ENCODE measurements around the gene VPS35L. TPM values are rescaled to one million over a fixed set of nuclear protein-coding genes. Genes with fewer than 3 reads are reported as not detected.
A peak's percentile ranks its signal among the peaks of the same experiment; 100 is the strongest.

The VPS35L gene
- total and polyA plus RNA-seq, 2 experiments from 2014 or later, result 48.0 to 54.6 TPM

DNA sequence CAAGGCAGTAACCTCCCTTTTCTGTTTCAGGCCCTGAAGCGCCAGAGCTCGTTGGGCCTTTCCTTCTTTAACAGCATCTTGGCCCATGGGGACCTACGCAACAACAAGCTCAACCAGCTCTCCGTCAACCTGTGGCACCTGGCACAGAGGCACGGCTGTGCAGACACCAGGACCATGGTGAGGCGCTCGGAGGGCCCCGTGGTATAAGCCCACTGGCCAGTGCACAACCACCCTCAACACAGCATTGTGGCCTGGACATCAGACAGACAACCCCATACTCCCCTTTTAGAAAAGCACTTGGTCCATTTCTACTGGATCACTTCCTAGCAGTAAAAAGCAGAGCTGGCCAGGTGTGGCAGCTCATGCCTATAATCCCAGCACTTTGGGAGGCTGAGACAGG lies 144.0 kb downstream of the VPS35L start:
- H3K27ac Mint-ChIP-seq, result no peak overlapping the region
- H3K4me1 Mint-ChIP-seq, result no peaks in the 10 kb centered on the region
- Histone ChIP-seq H3F3A (replicated peaks; ENCODE audit: low read depth) (0 out of 2 replicates have a peak, but pooled peaks cover 10% of the 10 kb centered on the region), H3K4me2 (no peak overlapping the region), H3K27ac (ENCODE audit: low read depth) (no peak overlapping the region), H3K27me3 (ENCODE audit: insufficient read depth) (no peaks in the 10 kb centered on the region), H4K20me1 (replicated peaks; ENCODE audit: insufficient read depth) (peaks cover 20% of the 10 kb centered on the region; the same call in 1 of the 2 replicates), H2AFZ (no peak overlapping the region), H3K4me3 (no peak overlapping the region), H3K36me3 (ENCODE audit: insufficient read depth) (peaks cover 34% of the 10 kb centered on the region), H3K9me2 (ENCODE audit: insufficient read depth) (no peaks in the 10 kb centered on the region), H3K4me1 (ENCODE audit: insufficient read depth) (no peaks in the 10 kb centered on the region), H3K79me2 (replicated peaks; ENCODE audit: insufficient read depth) (peaks cover 11% of the 10 kb centered on the region)
- peaks cover 25% of the 10 kb centered on the region; the same call in 2 of the 3 replicates for H3K9me3 Mint-ChIP-seq
- no peaks in the 10 kb centered on the region for H3K27me3 Mint-ChIP-seq (ENCODE audit: insufficient read depth, low read depth, poor library complexity)
- 0 out of 2 replicates have a peak, but pooled peaks have one; percentile 19 for TF ChIP-seq POLR2AphosphoS5 (IDR thresholded peaks at IDR 0.05; ENCODE audit: low read depth)
- no peak for TF ChIP-seq STAT1 (IDR thresholded peaks at IDR 0.05; ENCODE audit: unreplicated experiment)
- TF ChIP-seq NANOG (IDR thresholded peaks at IDR 0.05; ENCODE audit: borderline replicate concordance), result no peak
- no peak overlapping the region for H3K4me3 Mint-ChIP-seq
- DNase-seq (ENCODE audit: low spot score) (no peak), ATAC-seq (no peak)
- H3K36me3 Mint-ChIP-seq (ENCODE audit: low read depth), result peaks cover 93% of the 10 kb centered on the region

DNA sequence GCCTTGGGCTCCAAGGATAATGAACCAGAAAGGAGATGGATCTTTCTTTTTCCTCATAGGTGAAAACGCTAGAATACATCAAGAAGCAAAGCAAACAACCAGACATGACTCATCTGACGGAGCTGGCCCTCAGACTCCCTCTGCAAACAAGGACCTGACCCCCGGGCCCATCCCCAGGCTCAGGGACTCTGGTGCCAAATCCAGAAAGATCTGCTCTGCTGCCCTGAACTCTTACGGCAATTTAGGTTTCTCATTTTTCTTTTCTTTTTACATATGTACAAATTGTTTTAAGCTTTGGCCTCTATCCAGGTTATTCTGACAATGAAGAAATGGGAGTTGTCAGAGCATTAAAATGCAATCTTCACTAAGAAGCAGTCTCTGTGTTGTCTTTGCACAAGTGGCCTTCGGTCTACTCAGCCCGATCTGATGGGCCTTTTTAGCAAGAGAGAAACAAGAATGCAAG lies 144.8 kb downstream of the VPS35L start:
- no peaks in the 10 kb centered on the region for H3K27me3 ChIP-seq (ENCODE audit: insufficient read depth)
- H4K20me1 ChIP-seq (replicated peaks; ENCODE audit: insufficient read depth), result peaks cover 25% of the 10 kb centered on the region; the same call in 1 of the 2 replicates
- H3K4me3 Mint-ChIP-seq, result no peak overlapping the region
- no peak overlapping the region for H3K4me3 ChIP-seq
- H3K27me3 Mint-ChIP-seq (ENCODE audit: insufficient read depth, low read depth, poor library complexity), result no peaks in the 10 kb centered on the region
- no peak overlapping the region for H2AFZ ChIP-seq
- H3K9me2 ChIP-seq (ENCODE audit: insufficient read depth), result no peaks in the 10 kb centered on the region
- DNase-seq (ENCODE audit: low spot score), result no peak
- no peaks in the 10 kb centered on the region for H3K4me1 Mint-ChIP-seq
- peaks cover 43% of the 10 kb centered on the region for H3K36me3 ChIP-seq (ENCODE audit: insufficient read depth)
- ATAC-seq, result no peak
- no peaks in the 10 kb centered on the region for H3K4me1 ChIP-seq (ENCODE audit: insufficient read depth)
- no peak overlapping the region for H3K27ac Mint-ChIP-seq
- peaks cover 25% of the 10 kb centered on the region; the same call in 2 of the 3 replicates for H3K9me3 Mint-ChIP-seq
- TF ChIP-seq STAT1 (IDR thresholded peaks at IDR 0.05; ENCODE audit: unreplicated experiment) (no peak), JUNB (IDR thresholded peaks at IDR 0.05; ENCODE audit: unreplicated experiment) (no peak), EZH2 (IDR thresholded peaks at IDR 0.05; ENCODE audit: low read depth, unreplicated experiment) (no peak), CREB1 (CRISPR knock-in tag; IDR thresholded peaks at IDR 0.05; ENCODE audit: low read depth) (no peak), POLR2AphosphoS5 (IDR thresholded peaks at IDR 0.05; ENCODE audit: low read depth) (0 out of 2 replicates have a peak, but pooled peaks have one; percentile 8)
- TF ChIP-seq, protein P1, sequence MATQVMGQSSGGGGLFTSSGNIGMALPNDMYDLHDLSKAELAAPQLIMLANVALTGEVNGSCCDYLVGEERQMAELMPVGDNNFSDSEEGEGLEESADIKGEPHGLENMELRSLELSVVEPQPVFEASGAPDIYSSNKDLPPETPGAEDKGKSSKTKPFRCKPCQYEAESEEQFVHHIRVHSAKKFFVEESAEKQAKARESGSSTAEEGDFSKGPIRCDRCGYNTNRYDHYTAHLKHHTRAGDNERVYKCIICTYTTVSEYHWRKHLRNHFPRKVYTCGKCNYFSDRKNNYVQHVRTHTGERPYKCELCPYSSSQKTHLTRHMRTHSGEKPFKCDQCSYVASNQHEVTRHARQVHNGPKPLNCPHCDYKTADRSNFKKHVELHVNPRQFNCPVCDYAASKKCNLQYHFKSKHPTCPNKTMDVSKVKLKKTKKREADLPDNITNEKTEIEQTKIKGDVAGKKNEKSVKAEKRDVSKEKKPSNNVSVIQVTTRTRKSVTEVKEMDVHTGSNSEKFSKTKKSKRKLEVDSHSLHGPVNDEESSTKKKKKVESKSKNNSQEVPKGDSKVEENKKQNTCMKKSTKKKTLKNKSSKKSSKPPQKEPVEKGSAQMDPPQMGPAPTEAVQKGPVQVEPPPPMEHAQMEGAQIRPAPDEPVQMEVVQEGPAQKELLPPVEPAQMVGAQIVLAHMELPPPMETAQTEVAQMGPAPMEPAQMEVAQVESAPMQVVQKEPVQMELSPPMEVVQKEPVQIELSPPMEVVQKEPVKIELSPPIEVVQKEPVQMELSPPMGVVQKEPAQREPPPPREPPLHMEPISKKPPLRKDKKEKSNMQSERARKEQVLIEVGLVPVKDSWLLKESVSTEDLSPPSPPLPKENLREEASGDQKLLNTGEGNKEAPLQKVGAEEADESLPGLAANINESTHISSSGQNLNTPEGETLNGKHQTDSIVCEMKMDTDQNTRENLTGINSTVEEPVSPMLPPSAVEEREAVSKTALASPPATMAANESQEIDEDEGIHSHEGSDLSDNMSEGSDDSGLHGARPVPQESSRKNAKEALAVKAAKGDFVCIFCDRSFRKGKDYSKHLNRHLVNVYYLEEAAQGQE (IDR thresholded peaks at IDR 0.05; ENCODE audit: unreplicated experiment), result no peak
- H3F3A ChIP-seq (replicated peaks; ENCODE audit: low read depth), result 0 out of 2 replicates have a peak, but pooled peaks cover 10% of the 10 kb centered on the region
- H3K79me2 ChIP-seq (replicated peaks; ENCODE audit: insufficient read depth), result peaks cover 15% of the 10 kb centered on the region
- H3K27ac ChIP-seq (ENCODE audit: low read depth), result no peak overlapping the region
- H3K4me2 ChIP-seq, result no peak overlapping the region
- H3K36me3 Mint-ChIP-seq (ENCODE audit: low read depth), result peaks cover 96% of the 10 kb centered on the region
